Lung (tissue), 12 donors: ENCODE results near the gene PPIB. TPM values are rescaled to one million over a fixed set of nuclear protein-coding genes. Genes with fewer than 3 reads are reported as not detected.

ENCODE experiments used
- ATAC-seq: fragments of 200-7000 bp; cut with Tn5 transposase; one replicate; pipeline ENCODE4 v1.9.1; 2020; ENCODE audit warnings: moderate number of reproducible peaks; ENCODE audit not compliant: insufficient read depth, low FRiP score
- DNase-seq, 3 donors: peaks; one replicate each; pipeline ENCODE4 v3.0.0-alpha.2; 2013 to 2017
- H3K27ac ChIP-seq, 2 donors: one replicate each; pipeline ENCODE4 v1.5.1; 2013; ENCODE audit warnings: mild to moderate bottlenecking in 2 of 2, moderate library complexity in 2 of 2, control low read depth in 1 of 2, inconsistent platforms in 1 of 2, low read depth in 1 of 2, low read length in 1 of 2
- H3K27me3 ChIP-seq, 3 donors: one replicate each; pipeline ENCODE4 v1.5.1; 2013; ENCODE audit warnings: low read length in 2 of 3; ENCODE audit not compliant: control insufficient read depth in 3 of 3, insufficient read depth in 3 of 3
- H3K36me3 ChIP-seq, 4 donors: one replicate each; pipeline ENCODE4 v1.5.1; 2013; ENCODE audit warnings: low read length in 4 of 4, mild to moderate bottlenecking in 1 of 4, moderate library complexity in 1 of 4; ENCODE audit not compliant: control insufficient read depth in 4 of 4, insufficient read depth in 4 of 4
- H3K4me1 ChIP-seq, 5 donors: one replicate each; pipeline ENCODE4 v1.5.1; 2013; ENCODE audit warnings: low read length in 5 of 5, mild to moderate bottlenecking in 2 of 5, moderate library complexity in 1 of 5; ENCODE audit not compliant: control insufficient read depth in 5 of 5, insufficient read depth in 5 of 5
- H3K4me3 ChIP-seq: one replicate; pipeline ENCODE4 v1.5.1; 2013; ENCODE audit warnings: mild to moderate bottlenecking, control low read depth, moderate library complexity
- H3K9ac ChIP-seq, 2 donors: one replicate each; pipeline ENCODE4 v1.5.1; 2013; ENCODE audit warnings: low read length in 2 of 2, control low read depth in 1 of 2; ENCODE audit not compliant: insufficient read depth in 1 of 2
- H3K9me3 ChIP-seq, 4 donors: one replicate each; pipeline ENCODE4 v1.5.1; 2013; ENCODE audit warnings: low read length in 3 of 4, mild to moderate bottlenecking in 1 of 4, moderate library complexity in 1 of 4; ENCODE audit not compliant: control insufficient read depth in 4 of 4, insufficient read depth in 3 of 4
- CTCF ChIP-seq: IDR thresholded peaks from 2 replicates; pipeline ENCODE4 v1.5.1; 2012; ENCODE audit warnings: mild to moderate bottlenecking; ENCODE audit errors: control extremely low read depth, extremely low read depth
- WGBS, 2 donors: extraction: QIAGEN DNeasy Blood & Tissue Kit; methylation state at CpG; one replicate each; pipeline ENCODE4 v1.1.7; 2013; 5-methylcytosine and 5-hydroxymethylcytosine counted together
- polyA plus RNA-seq, 2 donors: library from polyadenylated mRNA; stranded (reverse); fragments of 200-250 nt; gene quantifications; one replicate each; pipeline ENCODE4 v1.2.1, GENCODE V29; 2013
- total RNA-seq, 2 donors: library from RNA; depleted of rRNA in 1 of 2; stranded (reverse); fragments of >200 nt in 1 of 2; gene quantifications; one replicate each; pipeline ENCODE4 v1.2.1, GENCODE V29; 2014 to 2021
- donor health status: control.
- donor health status: control.
- donor health status: Bipolar disorder and iron deficiency.
- donor health status: healthy.
- donor health status: DM: yes; HTN: yes; CAD: no.

The PPIB gene
- total and polyA plus RNA-seq, 4 donors: 213 to 1,077 (median 851) TPM

DNA sequence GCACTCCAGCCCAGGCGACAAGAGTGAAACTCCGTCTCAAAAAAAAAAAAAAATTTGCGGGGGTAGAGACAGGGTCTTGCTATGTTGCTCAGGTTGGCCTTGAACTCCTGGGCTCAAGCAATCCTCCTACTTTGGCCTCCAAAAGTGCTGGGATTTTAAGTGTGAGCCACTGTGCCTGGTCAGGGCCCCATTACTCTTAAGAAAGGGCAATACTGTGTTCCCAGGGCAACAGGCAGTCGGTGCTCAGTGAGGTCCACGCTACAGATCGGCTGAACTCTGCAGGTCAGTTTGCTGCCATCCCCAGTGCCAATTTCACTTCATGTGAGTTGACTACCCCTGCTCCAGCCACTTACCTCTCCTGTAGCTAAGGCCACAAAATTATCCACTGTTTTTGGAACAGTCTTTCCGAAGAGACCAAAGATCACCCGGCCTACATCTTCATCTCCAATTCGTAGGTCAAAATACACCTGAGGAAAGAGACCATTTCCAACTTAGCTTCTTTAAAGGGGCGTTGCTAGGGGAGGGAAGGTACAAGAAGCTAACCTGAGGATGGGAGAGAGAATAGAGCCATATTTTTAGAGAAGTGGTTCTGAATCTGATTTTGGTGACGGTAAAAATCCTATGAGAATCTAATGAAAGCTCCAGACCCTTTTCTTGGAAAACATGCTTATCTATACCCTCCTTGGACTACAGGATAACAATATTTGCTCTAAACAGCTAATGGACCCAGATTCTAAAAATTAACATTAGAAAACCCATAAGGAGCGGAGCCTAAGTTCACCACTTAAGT, 939 bp downstream of the PPIB start:
- peaks cover 14 to 31% (median 24%) of the 10 kb centered on the region in 4 donors for H3K36me3 ChIP-seq
- H3K4me3 ChIP-seq: peak overlapping the region; percentile 84
- H3K27me3 ChIP-seq: no peaks in the 10 kb centered on the region
- peak overlapping the region; percentile 73 to 88 for H3K9ac ChIP-seq
- H3K9me3 ChIP-seq: no peaks in the 10 kb centered on the region
- ATAC-seq (no peak), DNase-seq (no peak)
- H3K4me1 ChIP-seq: peaks cover 7 to 20% (median 12%) of the 10 kb centered on the region in 5 donors
- no peak for TF ChIP-seq CTCF
- peak overlapping the region; percentile 47 to 78 for H3K27ac ChIP-seq
- 51 to 66% methylated on average over 12 of the region's 12 CpGs for WGBS, 2 donors

- WGBS, 2 donors: 89 to 90% methylated on average over 11 of the region's 11 CpGs
- Histone ChIP-seq H3K27me3 (no peaks in the 10 kb centered on the region), H3K4me3 (no peak overlapping the region), H3K9me3 (no peaks in the 10 kb centered on the region), H3K4me1 (peaks cover 6 to 14% (median 8%) of the 10 kb centered on the region in 5 donors), H3K27ac (peak overlapping the region in 1 of 2 donors; percentile 5), H3K9ac (no peak overlapping the region), H3K36me3 (peaks cover 25 to 49% (median 32%) of the 10 kb centered on the region in 4 donors)
- no peak for TF ChIP-seq CTCF
- no peak for ATAC-seq
- no peak for DNase-seq
Observed at GRCh38 chr15:64158363-64159134, 4.3 kb downstream of the PPIB start.

- Histone ChIP-seq H3K4me1 (peaks cover 5 to 13% (median 8%) of the 10 kb centered on the region in 5 donors), H3K27me3 (peaks cover 0 to 3% (median 0%) of the 10 kb centered on the region in 3 donors), H3K27ac (no peak overlapping the region), H3K4me3 (no peak overlapping the region), H3K9me3 (peaks cover 0 to 3% (median 0%) of the 10 kb centered on the region in 4 donors), H3K36me3 (peaks cover 25 to 49% (median 32%) of the 10 kb centered on the region in 4 donors), H3K9ac (no peak overlapping the region)
- DNase-seq: no peak
- no peak for ATAC-seq
- no peak for TF ChIP-seq CTCF
- WGBS, 2 donors: 86 to 100% methylated on average over 1 of the region's 1 CpG
Observed at GRCh38 chr15:64157599-64158125, 5.2 kb downstream of the PPIB start.
